ENCODE measurements around the gene TMEM266.

- TF ChIP-seq CTCF (IDR thresholded peaks at IDR 0.05; ENCODE audit: poor library complexity) (no peak), EZH2 (IDR thresholded peaks at IDR 0.05; ENCODE audit: borderline replicate concordance) (no peak)
These were observed 139.6 kb downstream of the TMEM266 start for GRCh38 chr15:76199106-76200082.

All from hepatocyte (in vitro differentiated cells).